ENCODE data around the gene LINGO3. TPM values are rescaled to one million over a fixed set of nuclear protein-coding genes. Genes with fewer than 3 reads are reported as not detected.
A peak's percentile ranks its signal among the peaks of the same experiment; 100 is the strongest.

LINGO3 gene
- total and polyA plus RNA-seq, 10 donors, result 0.26 to 2.6 (median 0.76) TPM

DNA sequence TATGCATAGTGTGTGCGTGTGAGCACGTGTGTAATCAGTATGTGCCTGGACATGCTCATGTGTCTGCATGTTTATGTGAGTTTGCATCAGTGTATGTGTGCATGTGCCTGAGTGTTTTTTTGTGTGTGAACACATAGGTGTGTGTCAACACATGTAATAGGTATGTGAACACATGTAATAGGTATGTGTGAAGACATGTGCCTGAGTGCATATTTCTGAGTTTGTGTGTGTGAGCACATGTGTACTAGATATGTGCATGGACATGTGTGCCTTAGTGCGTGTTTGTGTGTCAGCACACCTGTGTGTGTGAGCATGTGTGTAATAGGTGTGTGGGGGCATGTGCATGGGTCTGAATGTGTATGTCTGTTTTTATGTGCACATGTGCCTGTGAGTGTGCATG, 27.9 kb upstream of the LINGO3 start:
- intact Hi-C loops (cut with DNase I; ENCODE audit: low total_unique reads), result no loop called here
- Histone ChIP-seq H3K4me3 (no peak overlapping the region), H3K9me3 (no peaks in the 10 kb centered on the region), H3K4me1 (peaks cover 14 to 39% (median 31%) of the 10 kb centered on the region in 6 donors), H3K36me3 (peaks cover 0 to 46% (median 27%) of the 10 kb centered on the region in 6 donors), H3K27ac (no peak overlapping the region), H3K27me3 (replicated peaks in 1 of 7) (no peaks in the 10 kb centered on the region)
- TF ChIP-seq POLR2AphosphoS5 (IDR thresholded peaks at IDR 0.05), result no peak
- no peak for TF ChIP-seq POLR2A (IDR thresholded peaks at IDR 0.05)
- TF ChIP-seq, protein P1, sequence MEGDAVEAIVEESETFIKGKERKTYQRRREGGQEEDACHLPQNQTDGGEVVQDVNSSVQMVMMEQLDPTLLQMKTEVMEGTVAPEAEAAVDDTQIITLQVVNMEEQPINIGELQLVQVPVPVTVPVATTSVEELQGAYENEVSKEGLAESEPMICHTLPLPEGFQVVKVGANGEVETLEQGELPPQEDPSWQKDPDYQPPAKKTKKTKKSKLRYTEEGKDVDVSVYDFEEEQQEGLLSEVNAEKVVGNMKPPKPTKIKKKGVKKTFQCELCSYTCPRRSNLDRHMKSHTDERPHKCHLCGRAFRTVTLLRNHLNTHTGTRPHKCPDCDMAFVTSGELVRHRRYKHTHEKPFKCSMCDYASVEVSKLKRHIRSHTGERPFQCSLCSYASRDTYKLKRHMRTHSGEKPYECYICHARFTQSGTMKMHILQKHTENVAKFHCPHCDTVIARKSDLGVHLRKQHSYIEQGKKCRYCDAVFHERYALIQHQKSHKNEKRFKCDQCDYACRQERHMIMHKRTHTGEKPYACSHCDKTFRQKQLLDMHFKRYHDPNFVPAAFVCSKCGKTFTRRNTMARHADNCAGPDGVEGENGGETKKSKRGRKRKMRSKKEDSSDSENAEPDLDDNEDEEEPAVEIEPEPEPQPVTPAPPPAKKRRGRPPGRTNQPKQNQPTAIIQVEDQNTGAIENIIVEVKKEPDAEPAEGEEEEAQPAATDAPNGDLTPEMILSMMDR (IDR thresholded peaks at IDR 0.05 in 8 of 11, conservative IDR thresholded peaks at IDR 0.05 in 3 of 11), result no peak
- no peak for DNase-seq
- 64 to 98% (median 92%) methylated on average over 3 of the region's 3 CpGs for WGBS, 5 donors

DNA sequence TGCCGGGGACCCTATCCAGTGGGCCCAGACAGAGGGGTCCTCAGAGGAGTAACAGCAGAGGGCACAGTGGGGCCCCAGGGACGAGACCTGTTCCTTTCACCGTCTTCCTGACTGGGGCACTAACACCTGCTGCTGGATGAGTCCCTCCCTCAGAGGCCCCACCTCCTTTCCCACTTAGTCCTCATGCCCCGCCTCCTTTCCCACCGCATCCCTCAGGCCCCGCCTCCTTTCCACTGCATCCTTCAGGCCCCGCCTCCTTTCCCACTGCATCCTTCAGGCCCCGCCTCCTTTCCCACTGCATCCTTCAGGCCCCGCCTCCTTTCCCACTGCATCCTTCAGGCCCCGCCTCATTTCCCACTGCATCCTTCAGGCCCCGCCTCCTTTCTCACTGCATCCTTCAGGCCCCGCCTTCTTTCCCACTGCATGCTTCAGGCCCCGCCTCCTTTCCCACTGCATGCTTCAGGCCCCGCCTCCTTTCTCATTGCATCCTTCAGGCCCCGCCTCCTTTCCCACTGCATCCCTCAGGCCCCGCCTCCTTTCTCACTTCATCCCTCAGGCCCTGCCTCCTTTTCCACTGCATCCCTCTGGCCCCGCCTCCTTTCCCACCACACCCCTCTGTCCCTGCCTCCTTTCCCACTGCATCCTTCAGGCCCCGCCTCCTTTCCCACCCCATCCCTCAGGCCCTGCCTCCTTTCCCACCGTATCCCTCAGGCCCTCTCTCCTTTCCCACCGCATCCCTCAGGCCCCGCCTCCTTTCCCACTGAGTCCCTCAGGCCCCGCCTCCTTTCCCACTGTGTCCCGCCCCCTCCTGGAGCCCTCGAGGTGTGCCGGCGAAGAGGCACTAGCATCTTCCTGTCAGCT, 27.3 kb upstream of the LINGO3 start:
- Histone ChIP-seq H3K36me3 (peaks cover 0 to 40% (median 21%) of the 10 kb centered on the region in 6 donors), H3K9me3 (no peaks in the 10 kb centered on the region), H3K4me1 (peaks cover 14 to 45% (median 37%) of the 10 kb centered on the region in 6 donors), H3K27ac (peak overlapping the region in 1 of 8 donors; percentile 92), H3K4me3 (no peak overlapping the region), H3K27me3 (replicated peaks in 1 of 7) (no peaks in the 10 kb centered on the region)
- intact Hi-C loops (cut with DNase I; ENCODE audit: low total_unique reads), result no loop called here
- TF ChIP-seq, protein P1 (IDR thresholded peaks at IDR 0.05 in 8 of 11, conservative IDR thresholded peaks at IDR 0.05 in 3 of 11), result no peak
- TF ChIP-seq POLR2A (IDR thresholded peaks at IDR 0.05) (no peak), POLR2AphosphoS5 (IDR thresholded peaks at IDR 0.05) (no peak)
- DNase-seq, result no peak
- 94 to 96% (median 96%) methylated on average over 22 to 26 of the region's 26 CpGs for WGBS, 5 donors

DNA sequence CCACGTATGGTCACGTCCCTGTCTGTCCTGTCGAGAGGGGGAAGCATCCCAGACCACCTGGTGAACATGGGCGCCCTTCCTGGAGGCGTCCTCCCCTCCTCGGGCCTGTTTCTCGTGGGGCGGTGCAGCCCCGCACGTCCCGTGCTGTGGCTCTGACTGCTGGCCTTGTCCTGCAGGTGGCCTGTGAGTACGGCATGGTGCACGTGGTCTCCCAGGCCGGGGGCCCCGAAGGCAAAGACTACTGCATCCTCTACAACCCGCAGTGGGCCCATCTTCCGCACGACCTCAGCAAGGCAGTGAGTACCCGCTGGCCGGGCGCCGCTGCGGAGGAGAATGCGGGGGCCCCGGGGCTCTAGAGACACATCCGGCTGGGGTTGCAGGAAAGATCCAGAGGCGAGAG, 26.5 kb upstream of the LINGO3 start:
- DNase-seq, result no peak
- H3K27ac ChIP-seq, result peak overlapping the region in 1 of 8 donors; percentile 92
- WGBS, 5 donors, result 90 to 98% (median 95%) methylated on average over 18 to 27 of the region's 27 CpGs
- H3K36me3 ChIP-seq, result peaks cover 0 to 32% (median 13%) of the 10 kb centered on the region in 6 donors
- H3K27me3 ChIP-seq (replicated peaks in 1 of 7), result no peaks in the 10 kb centered on the region
- TF ChIP-seq POLR2AphosphoS5 (IDR thresholded peaks at IDR 0.05) (no peak), POLR2A (IDR thresholded peaks at IDR 0.05) (no peak)
- TF ChIP-seq, protein P1 (IDR thresholded peaks at IDR 0.05 in 8 of 11, conservative IDR thresholded peaks at IDR 0.05 in 3 of 11), result no peak
- H3K4me1 ChIP-seq, result peaks cover 18 to 53% (median 45%) of the 10 kb centered on the region in 6 donors
- H3K4me3 ChIP-seq, result no peak overlapping the region
- intact Hi-C loops (cut with DNase I; ENCODE audit: low total_unique reads), result no loop called here
- H3K9me3 ChIP-seq, result no peaks in the 10 kb centered on the region

DNA sequence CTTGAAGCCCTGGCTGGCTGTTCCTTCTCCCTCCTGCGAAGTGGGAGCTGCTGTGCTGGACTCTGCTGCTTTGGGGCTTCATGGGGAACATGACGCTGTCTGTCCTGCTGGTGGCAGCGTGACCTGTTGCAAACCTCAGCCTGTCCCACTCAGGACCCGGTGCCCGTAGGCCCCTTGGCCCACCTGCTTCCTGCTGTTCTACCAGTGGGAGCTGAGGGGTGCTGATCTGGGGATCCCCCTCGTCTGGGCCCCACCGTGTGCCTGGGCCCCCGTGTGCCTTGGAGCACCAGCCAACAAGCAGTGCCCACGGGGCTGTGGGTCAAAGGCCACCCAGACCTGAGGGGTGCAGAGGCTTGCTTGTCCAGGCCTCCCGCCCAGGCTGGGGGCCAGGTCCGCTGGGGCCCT, 25.9 kb upstream of the LINGO3 start:
- intact Hi-C loops (cut with DNase I; ENCODE audit: low total_unique reads), result no loop called here
- peaks cover 0 to 25% (median 8%) of the 10 kb centered on the region in 6 donors for H3K36me3 ChIP-seq
- H3K4me3 ChIP-seq, result peak overlapping the region in 1 of 8 donors; percentile 58
- peaks cover 23 to 60% (median 51%) of the 10 kb centered on the region in 6 donors for H3K4me1 ChIP-seq
- H3K27ac ChIP-seq, result peak overlapping the region in 6 of 8 donors; percentile 5 to 92 (median 68)
- TF ChIP-seq POLR2AphosphoS5 (IDR thresholded peaks at IDR 0.05) (peak in 1 of 3 donors; percentile 21), POLR2A (IDR thresholded peaks at IDR 0.05) (no peak)
- DNase-seq, result no peak
- H3K9me3 ChIP-seq, result no peaks in the 10 kb centered on the region
- H3K27me3 ChIP-seq (replicated peaks in 1 of 7), result no peaks in the 10 kb centered on the region
- 53 to 71% (median 62%) methylated on average over 8 to 11 of the region's 11 CpGs for WGBS, 5 donors

All from spleen (tissue), 11 donors.